ENCODE data around the gene SPATA32.

SPATA32 gene, protein sequence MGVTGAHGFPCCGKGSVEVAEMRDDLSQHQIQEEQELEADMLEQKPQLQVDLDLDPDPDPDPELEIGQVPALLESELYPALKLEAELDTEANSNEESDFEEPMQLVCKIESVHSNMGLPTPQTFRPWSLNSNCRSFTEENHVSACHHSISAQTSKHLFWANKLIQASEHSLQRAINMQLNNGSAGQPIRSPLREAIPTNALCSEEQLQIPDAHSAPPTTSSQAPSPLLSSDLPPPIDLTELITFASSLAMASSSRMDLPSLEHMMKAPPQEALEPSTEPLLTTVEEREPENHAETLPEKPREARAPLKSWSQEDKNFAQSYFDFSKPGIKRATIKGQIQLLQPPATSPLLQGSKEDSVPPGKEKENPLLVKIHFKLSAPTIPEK

DNA sequence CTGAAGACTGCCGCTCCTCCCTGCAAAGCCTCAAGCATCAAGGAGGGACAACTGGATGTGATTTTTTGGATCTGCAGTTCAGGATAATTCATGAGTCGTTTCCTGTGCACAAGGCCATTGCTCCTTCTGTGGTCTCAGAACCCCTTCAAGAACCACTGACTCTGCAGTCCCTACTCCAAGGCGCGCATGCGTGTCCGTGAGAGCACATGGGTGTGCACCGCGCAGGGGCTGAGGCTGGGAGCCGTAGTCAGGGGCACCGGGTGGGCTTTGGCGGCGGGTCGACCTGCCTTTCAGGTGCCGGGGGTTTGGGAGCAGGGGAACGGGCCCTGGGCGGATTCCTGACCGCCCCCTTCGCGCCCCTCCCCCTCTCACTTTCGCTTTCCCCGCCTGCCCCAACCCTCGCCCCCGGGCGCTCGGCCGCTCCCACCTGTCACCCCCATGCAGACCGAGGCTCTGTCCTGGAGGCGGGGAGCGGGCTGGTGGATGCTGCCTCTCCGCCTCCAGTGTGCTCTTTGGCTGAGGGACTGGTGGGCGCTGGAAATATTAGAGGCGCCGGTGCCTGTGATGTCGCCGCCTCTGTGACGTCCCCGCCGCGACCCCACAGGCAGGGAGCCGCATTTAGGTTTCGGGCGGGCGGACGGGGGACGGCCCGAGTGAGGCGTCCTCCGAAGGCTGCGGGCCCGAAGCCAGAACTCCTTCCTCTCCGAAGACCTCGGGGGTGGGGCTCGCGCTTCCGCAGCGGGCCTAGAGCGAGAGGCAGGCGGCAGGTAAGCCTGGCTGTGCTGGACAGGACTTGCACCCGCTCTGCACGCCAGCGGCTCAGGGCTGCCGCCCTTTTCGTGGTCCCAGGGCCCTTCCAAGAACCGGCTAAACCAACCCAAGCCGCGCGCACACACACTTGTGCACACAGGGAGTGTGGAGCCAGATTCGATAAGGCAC, at the start of gene SPATA32:
TSS of gene SPATA32 (minus strand) at position 518 of the 939 bp plus-strand sequence. CDS start at position 440, 78 bp downstream.
- H3K79me2 ChIP-seq (ENCODE audit: control insufficient read depth, low read length): no peaks in the 10 kb centered on the region
- no peak within 1 kb of the TSS for H3K27ac ChIP-seq (ENCODE audit: low read depth, low read length)
- peaks cover 6% of the 10 kb centered on the region; the same call in 1 of the 2 replicates for H3F3A ChIP-seq (ENCODE audit: control insufficient read depth, insufficient read depth)
- no peaks in the 10 kb centered on the region for H3K9me3 ChIP-seq (ENCODE audit: control insufficient read depth, insufficient read depth, low read length)
- no peaks in the 10 kb centered on the region for H3K27me3 ChIP-seq (ENCODE audit: control insufficient read depth, low read length)
- TF ChIP-seq, protein P1, sequence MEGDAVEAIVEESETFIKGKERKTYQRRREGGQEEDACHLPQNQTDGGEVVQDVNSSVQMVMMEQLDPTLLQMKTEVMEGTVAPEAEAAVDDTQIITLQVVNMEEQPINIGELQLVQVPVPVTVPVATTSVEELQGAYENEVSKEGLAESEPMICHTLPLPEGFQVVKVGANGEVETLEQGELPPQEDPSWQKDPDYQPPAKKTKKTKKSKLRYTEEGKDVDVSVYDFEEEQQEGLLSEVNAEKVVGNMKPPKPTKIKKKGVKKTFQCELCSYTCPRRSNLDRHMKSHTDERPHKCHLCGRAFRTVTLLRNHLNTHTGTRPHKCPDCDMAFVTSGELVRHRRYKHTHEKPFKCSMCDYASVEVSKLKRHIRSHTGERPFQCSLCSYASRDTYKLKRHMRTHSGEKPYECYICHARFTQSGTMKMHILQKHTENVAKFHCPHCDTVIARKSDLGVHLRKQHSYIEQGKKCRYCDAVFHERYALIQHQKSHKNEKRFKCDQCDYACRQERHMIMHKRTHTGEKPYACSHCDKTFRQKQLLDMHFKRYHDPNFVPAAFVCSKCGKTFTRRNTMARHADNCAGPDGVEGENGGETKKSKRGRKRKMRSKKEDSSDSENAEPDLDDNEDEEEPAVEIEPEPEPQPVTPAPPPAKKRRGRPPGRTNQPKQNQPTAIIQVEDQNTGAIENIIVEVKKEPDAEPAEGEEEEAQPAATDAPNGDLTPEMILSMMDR (IDR thresholded peaks at IDR 0.05; ENCODE audit: low read depth, low read length, poor library complexity, severe bottlenecking): no peak
- no peak for TF ChIP-seq EZH2phosphoT487 (IDR thresholded peaks at IDR 0.05; ENCODE audit: borderline replicate concordance, low read length)
- H3K4me1 ChIP-seq (ENCODE audit: control insufficient read depth, low read length): peaks cover 16% of the 10 kb centered on the region
- no peaks in the 10 kb centered on the region for H4K20me1 ChIP-seq (ENCODE audit: control insufficient read depth, insufficient read depth, low read depth, low read length)
- peak within 1 kb of the TSS; percentile 93 for H3K4me2 ChIP-seq (ENCODE audit: low read length)
- H3K9me2 ChIP-seq (replicated peaks; ENCODE audit: control insufficient read depth, low read length): no peaks in the 10 kb centered on the region
- peak within 1 kb of the TSS; percentile 73 for H3K4me3 ChIP-seq (ENCODE audit: low read length)
- peaks cover 32% of the 10 kb centered on the region for H3K36me3 ChIP-seq (ENCODE audit: control insufficient read depth, low read length)

DNA sequence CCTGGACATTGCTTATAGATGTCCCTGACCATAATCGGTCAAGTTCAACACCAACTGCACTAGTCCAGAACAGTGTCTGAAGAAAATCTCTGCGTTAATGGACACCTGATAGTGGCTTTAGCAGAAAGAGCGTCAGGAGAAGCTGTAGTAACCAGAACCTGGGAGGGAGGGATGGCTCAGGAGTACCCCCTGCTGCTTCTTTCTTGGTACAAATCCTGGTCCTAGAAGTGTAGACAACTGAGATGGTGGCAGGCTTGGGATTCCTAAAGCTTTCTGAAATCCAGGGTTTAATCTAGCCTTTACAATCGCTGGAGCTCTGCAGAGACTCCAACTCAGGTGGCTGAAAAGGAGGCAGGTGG, 49.5 kb upstream of the SPATA32 start:
- Histone ChIP-seq H3K79me2 (ENCODE audit: control insufficient read depth, low read length) (peaks cover 89% of the 10 kb centered on the region), H3K4me2 (ENCODE audit: low read length) (peak overlapping the region; percentile 81), H3K4me1 (ENCODE audit: control insufficient read depth, low read length) (peaks cover 79% of the 10 kb centered on the region), H3K36me3 (ENCODE audit: control insufficient read depth, low read length) (peaks cover 30% of the 10 kb centered on the region), H3K9me3 (ENCODE audit: control insufficient read depth, insufficient read depth, low read length) (no peaks in the 10 kb centered on the region), H3K4me3 (ENCODE audit: low read length) (no peak overlapping the region), H3K27ac (ENCODE audit: low read depth, low read length) (no peak overlapping the region), H4K20me1 (ENCODE audit: control insufficient read depth, insufficient read depth, low read depth, low read length) (no peaks in the 10 kb centered on the region), H3F3A (ENCODE audit: control insufficient read depth, insufficient read depth) (peaks cover 23% of the 10 kb centered on the region), H3K27me3 (ENCODE audit: control insufficient read depth, low read length) (no peaks in the 10 kb centered on the region), H3K9me2 (replicated peaks; ENCODE audit: control insufficient read depth, low read length) (no peaks in the 10 kb centered on the region)
- TF ChIP-seq EZH2phosphoT487 (IDR thresholded peaks at IDR 0.05; ENCODE audit: borderline replicate concordance, low read length): no peak
- TF ChIP-seq, protein P1 (IDR thresholded peaks at IDR 0.05; ENCODE audit: low read depth, low read length, poor library complexity, severe bottlenecking): no peak

DNA sequence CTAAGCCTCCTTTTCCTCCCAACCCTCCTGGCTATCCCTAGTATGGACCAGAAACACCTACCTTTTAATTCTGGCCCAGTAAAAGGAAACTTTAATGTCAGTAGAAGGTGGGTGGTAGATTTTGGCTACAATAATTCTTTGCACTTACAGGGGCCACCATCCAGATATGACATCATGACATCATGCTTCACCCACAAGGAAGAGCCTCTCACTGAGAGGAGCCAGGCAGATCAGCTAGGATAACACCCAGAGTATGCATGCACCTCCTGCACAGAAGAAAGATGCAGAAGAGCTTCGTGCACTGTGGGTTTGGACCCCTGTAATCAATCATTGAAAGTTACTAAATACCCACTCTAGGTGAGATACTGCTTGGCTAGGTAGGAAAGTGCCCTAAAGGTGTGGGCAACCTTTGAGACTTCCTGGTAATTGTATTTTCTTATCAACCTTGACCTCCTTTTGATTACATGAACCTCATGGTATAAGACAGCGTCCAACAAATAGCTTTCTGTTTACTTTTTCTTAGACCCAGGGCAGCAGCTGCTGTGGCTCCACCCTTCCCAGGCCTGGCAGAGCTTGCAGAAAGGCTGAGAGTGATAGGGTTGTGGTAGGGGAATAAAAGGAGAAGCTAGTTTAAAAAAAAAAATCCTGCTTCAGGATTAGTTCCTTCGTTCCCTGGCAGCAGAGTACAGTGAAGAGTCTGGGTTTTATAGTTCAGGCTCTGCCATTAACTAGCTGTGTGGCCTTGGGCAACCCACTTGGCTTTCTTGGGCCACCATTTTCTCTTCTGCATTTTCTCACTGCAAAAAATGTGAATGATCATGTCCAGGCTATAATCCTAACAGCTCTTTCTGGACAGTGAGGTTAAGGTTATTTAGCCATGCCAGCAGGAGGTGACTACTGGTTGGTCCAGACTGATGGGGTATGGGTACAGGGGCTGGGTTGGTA, 48.8 kb upstream of the SPATA32 start:
- Histone ChIP-seq H3K4me1 (ENCODE audit: control insufficient read depth, low read length) (peaks cover 76% of the 10 kb centered on the region), H3K27ac (ENCODE audit: low read depth, low read length) (no peak overlapping the region), H4K20me1 (ENCODE audit: control insufficient read depth, insufficient read depth, low read depth, low read length) (0 out of 2 replicates have a peak, but pooled peaks cover 3% of the 10 kb centered on the region), H3K79me2 (ENCODE audit: control insufficient read depth, low read length) (peaks cover 89% of the 10 kb centered on the region), H3K9me2 (replicated peaks; ENCODE audit: control insufficient read depth, low read length) (no peaks in the 10 kb centered on the region), H3K27me3 (ENCODE audit: control insufficient read depth, low read length) (no peaks in the 10 kb centered on the region), H3K4me2 (ENCODE audit: low read length) (no peak overlapping the region; the same call in 1 of the 2 replicates), H3F3A (ENCODE audit: control insufficient read depth, insufficient read depth) (peaks cover 17% of the 10 kb centered on the region), H3K9me3 (ENCODE audit: control insufficient read depth, insufficient read depth, low read length) (no peaks in the 10 kb centered on the region), H3K36me3 (ENCODE audit: control insufficient read depth, low read length) (peaks cover 33% of the 10 kb centered on the region), H3K4me3 (ENCODE audit: low read length) (no peak overlapping the region)
- TF ChIP-seq, protein P1 (IDR thresholded peaks at IDR 0.05; ENCODE audit: low read depth, low read length, poor library complexity, severe bottlenecking): no peak
- no peak for TF ChIP-seq EZH2phosphoT487 (IDR thresholded peaks at IDR 0.05; ENCODE audit: borderline replicate concordance, low read length)

Measured in DOHH2 (cell line).